Measurements from ENCODE around the gene CRY2. TPM values are rescaled to one million over a fixed set of nuclear protein-coding genes. Genes with fewer than 3 reads are reported as not detected.

The CRY2 gene
- total and polyA plus RNA-seq, 4 donors, result 16.7 to 72.9 (median 33.0) TPM

GRCh38 chr11:45932217-45932616 is 84.9 kb downstream of the CRY2 start (continued):
- TF ChIP-seq FOXA2 (IDR thresholded peaks at IDR 0.05), result no peak
- no peak for TF ChIP-seq FOXA1 (IDR thresholded peaks at IDR 0.05)
- TF ChIP-seq, protein P1, sequence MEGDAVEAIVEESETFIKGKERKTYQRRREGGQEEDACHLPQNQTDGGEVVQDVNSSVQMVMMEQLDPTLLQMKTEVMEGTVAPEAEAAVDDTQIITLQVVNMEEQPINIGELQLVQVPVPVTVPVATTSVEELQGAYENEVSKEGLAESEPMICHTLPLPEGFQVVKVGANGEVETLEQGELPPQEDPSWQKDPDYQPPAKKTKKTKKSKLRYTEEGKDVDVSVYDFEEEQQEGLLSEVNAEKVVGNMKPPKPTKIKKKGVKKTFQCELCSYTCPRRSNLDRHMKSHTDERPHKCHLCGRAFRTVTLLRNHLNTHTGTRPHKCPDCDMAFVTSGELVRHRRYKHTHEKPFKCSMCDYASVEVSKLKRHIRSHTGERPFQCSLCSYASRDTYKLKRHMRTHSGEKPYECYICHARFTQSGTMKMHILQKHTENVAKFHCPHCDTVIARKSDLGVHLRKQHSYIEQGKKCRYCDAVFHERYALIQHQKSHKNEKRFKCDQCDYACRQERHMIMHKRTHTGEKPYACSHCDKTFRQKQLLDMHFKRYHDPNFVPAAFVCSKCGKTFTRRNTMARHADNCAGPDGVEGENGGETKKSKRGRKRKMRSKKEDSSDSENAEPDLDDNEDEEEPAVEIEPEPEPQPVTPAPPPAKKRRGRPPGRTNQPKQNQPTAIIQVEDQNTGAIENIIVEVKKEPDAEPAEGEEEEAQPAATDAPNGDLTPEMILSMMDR (IDR thresholded peaks at IDR 0.05; ENCODE audit: low read depth, low read length, missing input control), result no peak
- TF ChIP-seq HNF4G (IDR thresholded peaks at IDR 0.05), result no peak
- no peak for TF ChIP-seq HNF4A (conservative IDR thresholded peaks at IDR 0.05)

Other genes starting within 250 kb of the CRY2 start
- under 1 TPM; 0.23 to 0.59 TPM for gene CHST1, start 181.9 kb upstream of the CRY2 start, total RNA-seq
- gene CHST1, start 181.9 kb upstream of the CRY2 start, polyA plus RNA-seq, result under 1 TPM; 0.32 to 0.81 TPM
- gene SLC35C1, start 42.3 kb upstream of the CRY2 start, total RNA-seq, result 10 to 100 TPM in 1 of 2 donors, 1 to 10 TPM in 1; 2.5 to 36.5 TPM
- gene SLC35C1, start 42.3 kb upstream of the CRY2 start, polyA plus RNA-seq, result 10 to 100 TPM; 55.8 to 82.0 TPM
- gene MAPK8IP1, start 38.2 kb downstream of the CRY2 start, total RNA-seq, result 1 to 10 TPM in 1 of 2 donors, under 1 TPM in 1; 0.89 to 1.8 TPM
- 1 to 10 TPM in 1 of 2 donors, under 1 TPM in 1; 0.78 to 2.7 TPM for gene MAPK8IP1, start 38.2 kb downstream of the CRY2 start, polyA plus RNA-seq
- gene FREY1, start 59.8 kb downstream of the CRY2 start, total RNA-seq, result 1 to 10 TPM in 1 of 2 donors, under 1 TPM in 1; 0.75 to 2.1 TPM
- under 1 TPM in 1 of 2 donors, not detected in 1; 0.18 TPM for gene FREY1, start 59.8 kb downstream of the CRY2 start, polyA plus RNA-seq
- gene PEX16, start 70.4 kb downstream of the CRY2 start, total RNA-seq, result 10 to 100 TPM; 18.8 to 26.1 TPM
- gene PEX16, start 70.4 kb downstream of the CRY2 start, polyA plus RNA-seq, result 10 to 100 TPM; 33.5 to 41.2 TPM
- gene LARGE2, start 75.2 kb downstream of the CRY2 start, total RNA-seq, result 1 to 10 TPM; 1.3 to 1.9 TPM
- 1 to 10 TPM; 1.3 to 1.7 TPM for gene LARGE2, start 75.2 kb downstream of the CRY2 start, polyA plus RNA-seq

Data from liver (tissue), 5 donors.